Measurements from ENCODE around the gene COL12A1. TPM values are rescaled to one million over a fixed set of nuclear protein-coding genes. Genes with fewer than 3 reads are reported as not detected.

Gene COL12A1
- total RNA-seq, 4 donors from 2014 or later, result 17.2 to 30.5 (median 22.4) TPM

DNA sequence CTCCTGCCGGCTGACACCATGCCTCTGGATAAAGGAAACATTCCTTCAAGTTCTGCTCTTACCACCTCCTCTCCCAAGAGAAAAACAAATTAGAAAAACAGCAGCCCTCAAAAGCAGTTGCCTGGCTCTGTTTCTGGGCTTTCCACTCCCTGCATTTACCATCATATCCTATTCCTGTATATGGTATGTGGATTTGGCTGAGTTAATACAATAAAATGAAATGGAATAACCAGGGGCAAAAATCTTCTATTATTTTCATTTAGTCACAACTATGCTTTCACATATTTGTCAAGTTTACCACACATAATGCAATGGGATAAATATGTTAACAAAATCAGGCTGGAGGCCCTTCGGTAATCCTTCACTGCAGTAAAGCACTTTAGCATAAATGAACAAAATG, 34.3 kb downstream of the COL12A1 start:
- intact Hi-C loops (cut with DNase I; ENCODE audit: low total_unique reads) (no loop called here), in situ Hi-C loops (cut with MboI; ENCODE audit: low sequenced_read_pairs in 4 of 4) (no loop called here)
- no peaks in the 10 kb centered on the region for H3K4me1 ChIP-seq
- no peaks in the 10 kb centered on the region for H3K27me3 ChIP-seq
- H3K9me3 ChIP-seq, result no peaks in the 10 kb centered on the region
- TF ChIP-seq, protein P1, sequence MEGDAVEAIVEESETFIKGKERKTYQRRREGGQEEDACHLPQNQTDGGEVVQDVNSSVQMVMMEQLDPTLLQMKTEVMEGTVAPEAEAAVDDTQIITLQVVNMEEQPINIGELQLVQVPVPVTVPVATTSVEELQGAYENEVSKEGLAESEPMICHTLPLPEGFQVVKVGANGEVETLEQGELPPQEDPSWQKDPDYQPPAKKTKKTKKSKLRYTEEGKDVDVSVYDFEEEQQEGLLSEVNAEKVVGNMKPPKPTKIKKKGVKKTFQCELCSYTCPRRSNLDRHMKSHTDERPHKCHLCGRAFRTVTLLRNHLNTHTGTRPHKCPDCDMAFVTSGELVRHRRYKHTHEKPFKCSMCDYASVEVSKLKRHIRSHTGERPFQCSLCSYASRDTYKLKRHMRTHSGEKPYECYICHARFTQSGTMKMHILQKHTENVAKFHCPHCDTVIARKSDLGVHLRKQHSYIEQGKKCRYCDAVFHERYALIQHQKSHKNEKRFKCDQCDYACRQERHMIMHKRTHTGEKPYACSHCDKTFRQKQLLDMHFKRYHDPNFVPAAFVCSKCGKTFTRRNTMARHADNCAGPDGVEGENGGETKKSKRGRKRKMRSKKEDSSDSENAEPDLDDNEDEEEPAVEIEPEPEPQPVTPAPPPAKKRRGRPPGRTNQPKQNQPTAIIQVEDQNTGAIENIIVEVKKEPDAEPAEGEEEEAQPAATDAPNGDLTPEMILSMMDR (IDR thresholded peaks at IDR 0.05 in 4 of 5, conservative IDR thresholded peaks at IDR 0.05 in 1 of 5), result no peak
- no peak for TF ChIP-seq POLR2A (IDR thresholded peaks at IDR 0.05)
- ATAC-seq (no peak), DNase-seq (no peak)
- H3K4me3 ChIP-seq, result no peak overlapping the region
- H3K27ac ChIP-seq, result no peak overlapping the region
- H3K36me3 ChIP-seq, result no peaks in the 10 kb centered on the region

DNA sequence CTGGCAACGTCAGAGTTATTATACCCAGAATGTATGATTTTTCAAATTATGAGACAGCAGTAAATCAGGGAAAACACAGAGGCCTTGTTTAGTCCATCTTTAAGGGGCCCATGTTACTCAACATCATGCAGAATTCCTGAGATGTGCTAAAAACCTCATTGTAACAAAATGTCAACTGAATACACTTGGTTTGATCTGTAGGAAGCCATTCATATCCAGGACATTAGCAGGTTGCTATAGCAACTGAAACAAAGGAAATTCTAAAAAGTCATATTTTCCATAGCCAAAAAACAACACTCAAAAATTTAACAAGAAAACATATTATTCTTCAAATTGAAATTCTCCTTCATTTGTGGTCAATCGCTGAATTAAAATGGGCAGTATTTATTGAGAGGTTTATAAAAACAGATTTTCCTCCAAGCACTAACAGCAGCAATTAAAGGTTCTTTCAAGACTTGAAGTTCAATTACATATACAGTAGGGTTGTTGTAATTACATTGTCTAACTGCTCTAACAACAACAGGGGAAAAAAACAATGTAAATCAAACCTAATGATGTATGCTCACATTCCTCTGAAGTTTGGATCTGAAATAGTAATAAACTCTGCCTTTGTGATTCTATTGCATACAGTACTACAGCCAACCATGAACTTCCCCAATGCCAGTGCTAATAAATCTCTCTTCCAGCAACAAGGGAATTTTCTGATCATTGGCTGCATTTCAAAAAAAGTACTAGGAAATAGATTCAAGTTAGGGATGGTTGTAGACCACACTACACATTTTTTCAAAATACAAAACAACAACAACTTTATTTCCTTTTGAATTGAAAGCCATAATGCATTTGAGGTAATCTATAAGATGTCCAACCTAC, 34.9 kb downstream of the COL12A1 start:
- no peak for DNase-seq
- ATAC-seq, result no peak
- intact Hi-C loops (cut with DNase I; ENCODE audit: low total_unique reads) (no loop called here), in situ Hi-C loops (cut with MboI; ENCODE audit: low sequenced_read_pairs in 4 of 4) (no loop called here)
- Histone ChIP-seq H3K4me3 (no peak overlapping the region), H3K36me3 (no peaks in the 10 kb centered on the region), H3K9me3 (no peaks in the 10 kb centered on the region), H3K27me3 (no peaks in the 10 kb centered on the region), H3K27ac (no peak overlapping the region), H3K4me1 (no peaks in the 10 kb centered on the region)
- TF ChIP-seq, protein P1 (IDR thresholded peaks at IDR 0.05 in 4 of 5, conservative IDR thresholded peaks at IDR 0.05 in 1 of 5), result no peak
- TF ChIP-seq POLR2A (IDR thresholded peaks at IDR 0.05), result no peak

DNA sequence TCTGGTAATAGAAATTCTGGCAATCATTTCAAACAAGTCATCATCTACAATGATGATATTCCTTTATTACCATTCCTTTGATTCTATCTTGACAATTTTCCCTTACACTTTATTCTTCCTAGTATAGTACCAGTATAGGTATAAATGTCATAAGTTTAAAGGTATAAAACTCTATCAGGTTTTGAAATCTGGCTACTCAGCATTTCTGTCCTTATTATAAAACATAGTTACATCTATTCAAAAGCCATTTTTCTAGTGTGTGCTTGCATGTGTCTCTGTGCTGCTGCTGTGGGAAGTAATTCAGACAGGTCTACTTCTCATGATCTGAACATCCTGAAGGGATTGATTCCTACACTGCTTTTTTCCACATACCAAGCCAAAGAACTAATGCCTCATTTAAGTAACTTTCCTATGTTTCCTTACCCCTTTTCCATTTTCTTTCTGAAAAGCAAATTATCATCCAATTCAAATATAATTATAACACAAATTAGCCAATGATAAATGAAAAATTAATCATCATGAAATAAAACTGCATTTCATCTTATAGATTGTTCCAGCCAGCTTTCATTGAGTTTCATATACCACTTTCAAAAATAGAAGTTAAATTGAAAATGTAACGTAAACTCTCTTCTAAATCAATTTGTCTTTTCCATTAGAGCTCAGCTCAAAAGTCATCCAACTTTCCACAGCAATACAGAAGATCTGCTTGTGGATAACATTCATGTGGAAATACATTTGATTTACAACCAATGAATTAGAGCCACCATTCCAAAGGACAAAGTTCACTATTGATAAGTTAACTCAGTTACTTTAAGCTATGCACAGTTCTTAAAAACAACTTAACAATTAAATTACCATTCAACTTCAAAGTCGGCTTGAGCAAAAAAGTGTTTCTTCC, 35.9 kb downstream of the COL12A1 start:
- H3K36me3 ChIP-seq, result no peaks in the 10 kb centered on the region
- H3K4me1 ChIP-seq, result no peaks in the 10 kb centered on the region
- in situ Hi-C loops (cut with MboI; ENCODE audit: low sequenced_read_pairs in 4 of 4), result no loop called here
- H3K4me3 ChIP-seq, result no peak overlapping the region
- intact Hi-C loops (cut with DNase I; ENCODE audit: low total_unique reads), result no loop called here
- H3K27ac ChIP-seq, result no peak overlapping the region
- TF ChIP-seq POLR2A (IDR thresholded peaks at IDR 0.05), result no peak
- TF ChIP-seq, protein P1 (IDR thresholded peaks at IDR 0.05 in 4 of 5, conservative IDR thresholded peaks at IDR 0.05 in 1 of 5), result no peak
- no peaks in the 10 kb centered on the region for H3K9me3 ChIP-seq
- ATAC-seq, result no peak
- DNase-seq, result no peak
- H3K27me3 ChIP-seq, result no peaks in the 10 kb centered on the region

DNA sequence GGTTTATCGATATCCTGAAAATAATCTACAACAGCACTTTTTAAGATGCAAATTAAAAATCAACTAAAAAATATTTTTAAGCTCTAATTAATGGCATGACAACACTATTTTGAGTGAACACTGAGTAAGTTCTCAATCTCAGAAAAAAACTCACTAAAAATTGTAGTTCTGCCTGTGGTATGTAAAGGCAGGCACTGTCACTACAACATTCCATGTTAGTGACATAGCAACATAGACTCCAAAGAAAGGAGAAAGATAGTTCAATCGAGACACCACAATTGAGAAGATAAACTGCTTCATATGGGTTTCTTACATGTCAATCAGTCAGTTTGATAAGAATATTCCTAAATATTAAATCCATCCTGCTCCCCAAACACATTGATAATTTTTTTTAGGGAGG, 38.0 kb downstream of the COL12A1 start:
- Histone ChIP-seq H3K27me3 (no peaks in the 10 kb centered on the region), H3K27ac (no peak overlapping the region), H3K4me1 (no peaks in the 10 kb centered on the region), H3K36me3 (no peaks in the 10 kb centered on the region), H3K9me3 (no peaks in the 10 kb centered on the region), H3K4me3 (no peak overlapping the region)
- no peak for ATAC-seq
- TF ChIP-seq POLR2A (IDR thresholded peaks at IDR 0.05), result no peak
- TF ChIP-seq, protein P1 (IDR thresholded peaks at IDR 0.05 in 4 of 5, conservative IDR thresholded peaks at IDR 0.05 in 1 of 5), result no peak
- no peak for DNase-seq
- in situ Hi-C loops (cut with MboI; ENCODE audit: low sequenced_read_pairs in 4 of 4), result no loop called here
- intact Hi-C loops (cut with DNase I; ENCODE audit: low total_unique reads), result no loop called here

Data from gastrocnemius medialis (tissue), 4 donors.